GM21825 (cell line): ENCODE results near the gene RASEF.
"Not testable (repeated sequence)": the region's sequence is repeated elsewhere in the genome, so short reads cannot be mapped to it uniquely, and the experiment has no call there.

Experiments
- ATAC-seq: cut with Tn5 transposase; IDR thresholded peaks from one replicate; pipeline ENCODE4 v1.9.1; 2021; ENCODE audit warnings: mild to moderate bottlenecking, moderate library complexity; ENCODE audit not compliant: unreplicated experiment

Gene RASEF

GRCh38 chr9:83062651-83063527 is at the start of gene RASEF:
TSS of gene RASEF (minus strand) at chr9:83063142. CDS start at chr9:83062867, 275 bp downstream.
- ATAC-seq, result no peak

GRCh38 chr9:83111169-83111568 is 48.2 kb upstream of the RASEF start:
- no peak for ATAC-seq

GRCh38 chr9:83109296-83109695 is 46.4 kb upstream of the RASEF start:
- ATAC-seq, result no peak

- no peak for ATAC-seq
These were observed 45.3 kb upstream of the RASEF start for GRCh38 chr9:83108208-83108607.

- no peak for ATAC-seq
These were observed 43.8 kb upstream of the RASEF start for GRCh38 chr9:83106772-83107171.

GRCh38 chr9:83106263-83106662 is 43.3 kb upstream of the RASEF start:
- no peak for ATAC-seq

- no peak for ATAC-seq
These were observed 34.7 kb upstream of the RASEF start for GRCh38 chr9:83097633-83098032.

- not testable (repeated sequence) for ATAC-seq
These were observed 30.4 kb upstream of the RASEF start for GRCh38 chr9:83093311-83093710.

GRCh38 chr9:83081846-83082245 is 18.9 kb upstream of the RASEF start:
- ATAC-seq, result no peak

- ATAC-seq, result no peak
These were observed 18.1 kb upstream of the RASEF start for GRCh38 chr9:83081010-83081409.

- ATAC-seq, result not testable (repeated sequence)
These were observed 13.0 kb upstream of the RASEF start for GRCh38 chr9:83075932-83076331.

GRCh38 chr9:83072498-83072897 is 9.6 kb upstream of the RASEF start:
- not testable (repeated sequence) for ATAC-seq

GRCh38 chr9:83071626-83072025 is 8.7 kb upstream of the RASEF start:
- no peak for ATAC-seq

GRCh38 chr9:83070261-83070660 is 7.3 kb upstream of the RASEF start:
- ATAC-seq, result no peak

GRCh38 chr9:83069651-83070050 is 6.7 kb upstream of the RASEF start:
- ATAC-seq, result no peak

- ATAC-seq, result no peak
These were observed 5.5 kb upstream of the RASEF start for GRCh38 chr9:83068414-83068813.

GRCh38 chr9:83067579-83067978 is 4.6 kb upstream of the RASEF start:
- no peak for ATAC-seq

- no peak for ATAC-seq
These were observed 3.8 kb upstream of the RASEF start for GRCh38 chr9:83066771-83067170.

- ATAC-seq, result no peak
These were observed 2.3 kb upstream of the RASEF start for GRCh38 chr9:83065233-83065632.

GRCh38 chr9:83061990-83062650 is 822 bp downstream of the RASEF start:
- no peak for ATAC-seq

- ATAC-seq, result no peak
These were observed 1.9 kb downstream of the RASEF start for GRCh38 chr9:83061036-83061435.

GRCh38 chr9:83060556-83060955 is 2.4 kb downstream of the RASEF start:
- no peak for ATAC-seq
